Cardiac muscle cell (in vitro differentiated cells and primary cell): Measurements from ENCODE around the gene CDH15. TPM values are rescaled to one million over a fixed set of nuclear protein-coding genes. Genes with fewer than 3 reads are reported as not detected.

Experiments
- DNase-seq, 2 donors: peaks; one replicate each; pipeline versions ENCODE4 v3.0.0 to v3.0.0-alpha.2; 2010 to 2017; ENCODE audit warnings: low read depth in 1 of 2, low spot score in 1 of 2
- H3K27ac ChIP-seq: fragments of 200-600 bp; sonication (generic); 2 replicates; pipeline ENCODE4 v1.5.1; 2016
- H3K27me3 ChIP-seq: fragments of 200-600 bp; sonication (generic); 2 replicates; pipeline ENCODE4 v1.6.0; 2016; ENCODE audit warnings: control low read depth
- H3K36me3 ChIP-seq: fragments of 200-600 bp; sonication (generic); 2 replicates; pipeline ENCODE4 v1.5.1; 2016; ENCODE audit warnings: control low read depth
- H3K4me1 ChIP-seq: fragments of 200-600 bp; sonication (generic); 2 replicates; pipeline ENCODE4 v1.8.1; 2017; ENCODE audit warnings: low read depth, mild to moderate bottlenecking, mixed run types
- H3K4me3 ChIP-seq: fragments of 200-600 bp; sonication (generic); 2 replicates; pipeline ENCODE4 v1.5.1; 2016; ENCODE audit warnings: mild to moderate bottlenecking
- H3K9me3 ChIP-seq: fragments of 200-600 bp; sonication (generic); 2 replicates; pipeline ENCODE4 v1.5.1; 2017; ENCODE audit warnings: low read depth, mild to moderate bottlenecking, control low read depth
- CTCF ChIP-seq: IDR thresholded peaks from 2 replicates; pipeline ENCODE4 v1.5.1; 2012; ENCODE audit warnings: low read depth, mild to moderate bottlenecking, low read length
- polyA plus RNA-seq: library from polyadenylated mRNA; unstranded; fragments of >200 nt; fragmentation: Nextera tagmentation; extraction: Ambion mirVana; gene quantifications from 2 replicates; pipeline ENCODE4 v1.2.1, GENCODE V29; 2016
- total RNA-seq: library from RNA; depleted of rRNA; stranded (reverse); fragments of >200 nt; gene quantifications from 2 replicates; pipeline ENCODE4 v1.2.3, GENCODE V29; 2016

The CDH15 gene
- total and polyA plus RNA-seq, 2 experiments from 2014 or later, result 0.78 to 1.5 TPM

GRCh38 chr16:89179148-89179484 lies 7.6 kb downstream of the CDH15 start:
- H3K36me3 ChIP-seq, result no peaks in the 10 kb centered on the region
- no peak overlapping the region for H3K4me3 ChIP-seq
- no peaks in the 10 kb centered on the region for H3K4me1 ChIP-seq
- H3K27me3 ChIP-seq, result no peaks in the 10 kb centered on the region
- H3K27ac ChIP-seq, result no peak overlapping the region
- TF ChIP-seq CTCF, result no peak
- no peak for DNase-seq
- H3K9me3 ChIP-seq, result no peaks in the 10 kb centered on the region

GRCh38 chr16:89179656-89180315 lies 8.2 kb downstream of the CDH15 start:
- no peak for DNase-seq
- Histone ChIP-seq H3K36me3 (no peaks in the 10 kb centered on the region), H3K4me3 (no peak overlapping the region)

GRCh38 chr16:89183463-89183862 lies 11.9 kb downstream of the CDH15 start:
- TF ChIP-seq CTCF, result no peak
- H3K27me3 ChIP-seq, result no peaks in the 10 kb centered on the region
- no peak for DNase-seq
- H3K4me3 ChIP-seq, result no peak overlapping the region
- no peak overlapping the region for H3K27ac ChIP-seq
- no peaks in the 10 kb centered on the region for H3K4me1 ChIP-seq
- H3K36me3 ChIP-seq, result no peaks in the 10 kb centered on the region
- no peaks in the 10 kb centered on the region for H3K9me3 ChIP-seq

More at GRCh38 chr16:89179656-89180315, 8.2 kb downstream of the CDH15 start:
- no peak for TF ChIP-seq CTCF
- H3K27ac ChIP-seq, result no peak overlapping the region
- H3K9me3 ChIP-seq, result no peaks in the 10 kb centered on the region
- H3K4me1 ChIP-seq, result no peaks in the 10 kb centered on the region
- no peaks in the 10 kb centered on the region for H3K27me3 ChIP-seq

GRCh38 chr16:89183975-89184676 lies 12.6 kb downstream of the CDH15 start:
- Histone ChIP-seq H3K4me3 (no peak overlapping the region), H3K4me1 (no peaks in the 10 kb centered on the region), H3K27me3 (no peaks in the 10 kb centered on the region), H3K9me3 (no peaks in the 10 kb centered on the region), H3K27ac (no peak overlapping the region), H3K36me3 (no peaks in the 10 kb centered on the region)
- TF ChIP-seq CTCF, result no peak
- DNase-seq, result no peak

GRCh38 chr16:89184677-89184932 lies 13.1 kb downstream of the CDH15 start:
- no peak overlapping the region for H3K27ac ChIP-seq
- H3K4me1 ChIP-seq, result no peaks in the 10 kb centered on the region
- H3K27me3 ChIP-seq, result peaks cover 4% of the 10 kb centered on the region
- H3K4me3 ChIP-seq, result no peak overlapping the region
- H3K9me3 ChIP-seq, result no peaks in the 10 kb centered on the region
- DNase-seq, result no peak
- H3K36me3 ChIP-seq, result no peaks in the 10 kb centered on the region
- TF ChIP-seq CTCF, result no peak
